Neural cell (in vitro differentiated cells): ENCODE results near the gene GAB2.

ENCODE experiments used
- EP300 ChIP-seq: fragments of 450-650 bp; conservative IDR thresholded peaks from 2 replicates; pipeline ENCODE4 v1.6.1; 2014; ENCODE audit warnings: antibody characterized with exemption, mild to moderate bottlenecking, moderate library complexity; ENCODE audit not compliant: poor library complexity, severe bottlenecking
- EZH2 ChIP-seq: fragments of 200-600, 300-800 bp; shearing (Covaris generic), sonication (generic); IDR thresholded peaks from 2 replicates; pipeline ENCODE4 v1.6.1; 2014; ENCODE audit warnings: antibody characterized with exemption, low read length, borderline replicate concordance, mild to moderate bottlenecking; ENCODE audit not compliant: insufficient read depth, poor library complexity, severe bottlenecking
- TF ChIP-seq, protein P1 (sequence below): fragments of 450-650 bp; IDR thresholded peaks from 2 replicates; pipeline ENCODE4 v1.5.1; 2014; ENCODE audit warnings: antibody characterized with exemption, mild to moderate bottlenecking, moderate library complexity; ENCODE audit not compliant: poor library complexity, severe bottlenecking

- no peak for TF ChIP-seq EP300
- TF ChIP-seq, protein P1, sequence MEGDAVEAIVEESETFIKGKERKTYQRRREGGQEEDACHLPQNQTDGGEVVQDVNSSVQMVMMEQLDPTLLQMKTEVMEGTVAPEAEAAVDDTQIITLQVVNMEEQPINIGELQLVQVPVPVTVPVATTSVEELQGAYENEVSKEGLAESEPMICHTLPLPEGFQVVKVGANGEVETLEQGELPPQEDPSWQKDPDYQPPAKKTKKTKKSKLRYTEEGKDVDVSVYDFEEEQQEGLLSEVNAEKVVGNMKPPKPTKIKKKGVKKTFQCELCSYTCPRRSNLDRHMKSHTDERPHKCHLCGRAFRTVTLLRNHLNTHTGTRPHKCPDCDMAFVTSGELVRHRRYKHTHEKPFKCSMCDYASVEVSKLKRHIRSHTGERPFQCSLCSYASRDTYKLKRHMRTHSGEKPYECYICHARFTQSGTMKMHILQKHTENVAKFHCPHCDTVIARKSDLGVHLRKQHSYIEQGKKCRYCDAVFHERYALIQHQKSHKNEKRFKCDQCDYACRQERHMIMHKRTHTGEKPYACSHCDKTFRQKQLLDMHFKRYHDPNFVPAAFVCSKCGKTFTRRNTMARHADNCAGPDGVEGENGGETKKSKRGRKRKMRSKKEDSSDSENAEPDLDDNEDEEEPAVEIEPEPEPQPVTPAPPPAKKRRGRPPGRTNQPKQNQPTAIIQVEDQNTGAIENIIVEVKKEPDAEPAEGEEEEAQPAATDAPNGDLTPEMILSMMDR: no peak
- no peak for TF ChIP-seq EZH2
Observed at GRCh38 chr11:78376858-78377257, 40.8 kb downstream of the GAB2 start.
